HepG2 (cell line): ENCODE measurements around the gene WDR48.

Experiments
- EZH2 ChIP-seq: conservative IDR thresholded peaks from 2 replicates; pipeline ENCODE4 v1.6.1; 2012; ENCODE audit warnings: mild to moderate bottlenecking, low read depth, low read length, moderate library complexity
- FOXM1 ChIP-seq: sonication (generic); formaldehyde crosslinking; IDR thresholded peaks from 2 replicates; pipeline ENCODE4 v1.5.0; 2020; ENCODE audit warnings: missing genetic modification reagents
- POLR2A ChIP-seq, 2 experiments: IDR thresholded peaks; 2 replicates each; pipeline ENCODE4 v1.6.1; 2011; ENCODE audit warnings: low read depth in 2 of 2, low read length in 2 of 2, mild to moderate bottlenecking in 1 of 2, moderate library complexity in 1 of 2; ENCODE audit not compliant: insufficient read depth in 1 of 2
- ZNF234 ChIP-seq: sonication (generic); formaldehyde crosslinking; conservative IDR thresholded peaks from 2 replicates; pipeline ENCODE4 v1.5.1; 2020; ENCODE audit warnings: mild to moderate bottlenecking, missing genetic modification reagents
- ZNF33A ChIP-seq: sonication (generic); formaldehyde crosslinking; IDR thresholded peaks from 2 replicates; pipeline ENCODE4 v1.5.1; 2020; ENCODE audit warnings: missing genetic modification reagents, mild to moderate bottlenecking, moderate library complexity, borderline replicate concordance

- TF ChIP-seq FOXM1 (CRISPR knock-in tag) = no peak
- no peak for TF ChIP-seq EZH2
- TF ChIP-seq ZNF234 (CRISPR knock-in tag) = no peak
- no peak for TF ChIP-seq POLR2A (IDR thresholded peaks at IDR 0.05; ENCODE audit: insufficient read depth in 1 of 2, low read depth in 2 of 2, low read length in 2 of 2)
- TF ChIP-seq ZNF33A (CRISPR knock-in tag) = no peak
Observed at GRCh38 chr3:39130026-39130425, 78.2 kb downstream of the WDR48 start.
